SK-N-SH (cell line): ENCODE measurements around the gene TCL1A.

Experiments
- CHD2 ChIP-seq: fragments of 150-350 bp; IDR thresholded peaks from 2 replicates; pipeline ENCODE4 v1.6.1; 2018; ENCODE audit warnings: low read length; ENCODE audit not compliant: partially characterized antibody
- GABPA ChIP-seq: IDR thresholded peaks from 2 replicates; pipeline ENCODE4 v1.4.0; 2012; ENCODE audit warnings: low read depth, mild to moderate bottlenecking
- NFIC ChIP-seq: IDR thresholded peaks from 2 replicates; pipeline ENCODE4 v1.4.0; 2012; ENCODE audit warnings: borderline replicate concordance
- RCOR1 ChIP-seq: fragments of 150-350 bp; IDR thresholded peaks from 2 replicates; pipeline ENCODE4 v1.6.1; 2017; ENCODE audit warnings: antibody characterized with exemption, low read length
- RFX5 ChIP-seq: IDR thresholded peaks from 2 replicates; pipeline ENCODE4 v1.6.1; 2012; ENCODE audit warnings: mild to moderate bottlenecking, improper control_type of control experiment, low read length
- SIN3A ChIP-seq: IDR thresholded peaks from 2 replicates; pipeline ENCODE4 v1.6.1; 2012; ENCODE audit warnings: low read depth, mild to moderate bottlenecking, low read length, moderate library complexity, borderline replicate concordance
- TF ChIP-seq, protein P1 (sequence below): fragments of 200-600 bp; sonication (generic); IDR thresholded peaks from 2 replicates; pipeline ENCODE4 v1.6.1; 2017; ENCODE audit warnings: antibody characterized with exemption, mild to moderate bottlenecking, moderate library complexity
- TF ChIP-seq, protein P2 (sequence below): IDR thresholded peaks from 2 replicates; pipeline ENCODE4 v1.4.0; 2012; ENCODE audit warnings: low read depth
- TF ChIP-seq, protein P3 (sequence below): IDR thresholded peaks from 2 replicates; pipeline ENCODE4 v1.6.1; 2012; ENCODE audit warnings: mild to moderate bottlenecking, low read depth, low read length, moderate library complexity

DNA sequence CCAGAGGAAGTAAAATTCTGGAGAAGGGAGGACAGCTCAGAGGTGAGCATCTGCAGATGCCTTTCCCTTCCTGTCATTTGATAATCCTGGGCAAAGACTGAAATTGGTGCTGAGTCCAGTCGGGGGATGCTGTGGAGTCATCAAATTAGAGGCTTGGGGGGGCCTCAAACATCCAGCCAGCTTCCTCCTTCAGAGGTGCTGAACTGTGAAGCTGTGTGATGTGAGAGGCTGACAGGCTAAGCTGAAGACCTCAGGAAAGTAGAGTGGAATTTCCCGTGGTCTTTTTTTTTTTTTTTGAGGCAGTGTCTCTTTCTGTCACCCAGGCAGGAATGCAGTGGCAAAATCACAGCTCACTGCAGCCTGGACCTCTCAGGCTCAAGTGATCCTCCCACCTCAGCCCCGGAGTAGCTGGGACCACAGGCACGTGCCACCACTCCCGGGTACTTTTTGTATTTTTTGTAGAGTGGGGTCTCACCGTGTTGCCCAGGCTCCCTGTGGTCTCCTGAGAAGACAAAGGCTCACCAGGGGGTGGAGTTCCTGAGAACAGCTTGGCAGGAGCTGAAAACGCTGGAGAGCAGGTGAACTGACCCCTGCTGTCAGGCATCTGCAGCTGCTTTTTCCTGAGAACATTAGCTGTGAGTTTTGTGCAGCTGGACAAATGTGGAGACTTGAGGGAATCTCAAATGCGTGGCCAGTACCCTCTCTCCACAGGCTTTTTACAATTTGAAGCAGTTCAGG, 33.8 kb downstream of the TCL1A start:
- TF ChIP-seq, protein P1, sequence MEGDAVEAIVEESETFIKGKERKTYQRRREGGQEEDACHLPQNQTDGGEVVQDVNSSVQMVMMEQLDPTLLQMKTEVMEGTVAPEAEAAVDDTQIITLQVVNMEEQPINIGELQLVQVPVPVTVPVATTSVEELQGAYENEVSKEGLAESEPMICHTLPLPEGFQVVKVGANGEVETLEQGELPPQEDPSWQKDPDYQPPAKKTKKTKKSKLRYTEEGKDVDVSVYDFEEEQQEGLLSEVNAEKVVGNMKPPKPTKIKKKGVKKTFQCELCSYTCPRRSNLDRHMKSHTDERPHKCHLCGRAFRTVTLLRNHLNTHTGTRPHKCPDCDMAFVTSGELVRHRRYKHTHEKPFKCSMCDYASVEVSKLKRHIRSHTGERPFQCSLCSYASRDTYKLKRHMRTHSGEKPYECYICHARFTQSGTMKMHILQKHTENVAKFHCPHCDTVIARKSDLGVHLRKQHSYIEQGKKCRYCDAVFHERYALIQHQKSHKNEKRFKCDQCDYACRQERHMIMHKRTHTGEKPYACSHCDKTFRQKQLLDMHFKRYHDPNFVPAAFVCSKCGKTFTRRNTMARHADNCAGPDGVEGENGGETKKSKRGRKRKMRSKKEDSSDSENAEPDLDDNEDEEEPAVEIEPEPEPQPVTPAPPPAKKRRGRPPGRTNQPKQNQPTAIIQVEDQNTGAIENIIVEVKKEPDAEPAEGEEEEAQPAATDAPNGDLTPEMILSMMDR, result no peak
- TF ChIP-seq RFX5, result no peak
- TF ChIP-seq GABPA, result no peak
- TF ChIP-seq, protein P2, sequence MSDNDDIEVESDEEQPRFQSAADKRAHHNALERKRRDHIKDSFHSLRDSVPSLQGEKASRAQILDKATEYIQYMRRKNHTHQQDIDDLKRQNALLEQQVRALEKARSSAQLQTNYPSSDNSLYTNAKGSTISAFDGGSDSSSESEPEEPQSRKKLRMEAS, result no peak
- TF ChIP-seq, protein P3, sequence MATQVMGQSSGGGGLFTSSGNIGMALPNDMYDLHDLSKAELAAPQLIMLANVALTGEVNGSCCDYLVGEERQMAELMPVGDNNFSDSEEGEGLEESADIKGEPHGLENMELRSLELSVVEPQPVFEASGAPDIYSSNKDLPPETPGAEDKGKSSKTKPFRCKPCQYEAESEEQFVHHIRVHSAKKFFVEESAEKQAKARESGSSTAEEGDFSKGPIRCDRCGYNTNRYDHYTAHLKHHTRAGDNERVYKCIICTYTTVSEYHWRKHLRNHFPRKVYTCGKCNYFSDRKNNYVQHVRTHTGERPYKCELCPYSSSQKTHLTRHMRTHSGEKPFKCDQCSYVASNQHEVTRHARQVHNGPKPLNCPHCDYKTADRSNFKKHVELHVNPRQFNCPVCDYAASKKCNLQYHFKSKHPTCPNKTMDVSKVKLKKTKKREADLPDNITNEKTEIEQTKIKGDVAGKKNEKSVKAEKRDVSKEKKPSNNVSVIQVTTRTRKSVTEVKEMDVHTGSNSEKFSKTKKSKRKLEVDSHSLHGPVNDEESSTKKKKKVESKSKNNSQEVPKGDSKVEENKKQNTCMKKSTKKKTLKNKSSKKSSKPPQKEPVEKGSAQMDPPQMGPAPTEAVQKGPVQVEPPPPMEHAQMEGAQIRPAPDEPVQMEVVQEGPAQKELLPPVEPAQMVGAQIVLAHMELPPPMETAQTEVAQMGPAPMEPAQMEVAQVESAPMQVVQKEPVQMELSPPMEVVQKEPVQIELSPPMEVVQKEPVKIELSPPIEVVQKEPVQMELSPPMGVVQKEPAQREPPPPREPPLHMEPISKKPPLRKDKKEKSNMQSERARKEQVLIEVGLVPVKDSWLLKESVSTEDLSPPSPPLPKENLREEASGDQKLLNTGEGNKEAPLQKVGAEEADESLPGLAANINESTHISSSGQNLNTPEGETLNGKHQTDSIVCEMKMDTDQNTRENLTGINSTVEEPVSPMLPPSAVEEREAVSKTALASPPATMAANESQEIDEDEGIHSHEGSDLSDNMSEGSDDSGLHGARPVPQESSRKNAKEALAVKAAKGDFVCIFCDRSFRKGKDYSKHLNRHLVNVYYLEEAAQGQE, result no peak
- TF ChIP-seq RCOR1, result no peak
- no peak for TF ChIP-seq SIN3A
- TF ChIP-seq CHD2, result no peak
- no peak for TF ChIP-seq NFIC
